Measurements from ENCODE around the gene HOTAIR. TPM values are rescaled to one million over a fixed set of nuclear protein-coding genes. Genes with fewer than 3 reads are reported as not detected.

Gene HOTAIR
- total RNA-seq, 2 donors from 2014 or later: not detected

DNA sequence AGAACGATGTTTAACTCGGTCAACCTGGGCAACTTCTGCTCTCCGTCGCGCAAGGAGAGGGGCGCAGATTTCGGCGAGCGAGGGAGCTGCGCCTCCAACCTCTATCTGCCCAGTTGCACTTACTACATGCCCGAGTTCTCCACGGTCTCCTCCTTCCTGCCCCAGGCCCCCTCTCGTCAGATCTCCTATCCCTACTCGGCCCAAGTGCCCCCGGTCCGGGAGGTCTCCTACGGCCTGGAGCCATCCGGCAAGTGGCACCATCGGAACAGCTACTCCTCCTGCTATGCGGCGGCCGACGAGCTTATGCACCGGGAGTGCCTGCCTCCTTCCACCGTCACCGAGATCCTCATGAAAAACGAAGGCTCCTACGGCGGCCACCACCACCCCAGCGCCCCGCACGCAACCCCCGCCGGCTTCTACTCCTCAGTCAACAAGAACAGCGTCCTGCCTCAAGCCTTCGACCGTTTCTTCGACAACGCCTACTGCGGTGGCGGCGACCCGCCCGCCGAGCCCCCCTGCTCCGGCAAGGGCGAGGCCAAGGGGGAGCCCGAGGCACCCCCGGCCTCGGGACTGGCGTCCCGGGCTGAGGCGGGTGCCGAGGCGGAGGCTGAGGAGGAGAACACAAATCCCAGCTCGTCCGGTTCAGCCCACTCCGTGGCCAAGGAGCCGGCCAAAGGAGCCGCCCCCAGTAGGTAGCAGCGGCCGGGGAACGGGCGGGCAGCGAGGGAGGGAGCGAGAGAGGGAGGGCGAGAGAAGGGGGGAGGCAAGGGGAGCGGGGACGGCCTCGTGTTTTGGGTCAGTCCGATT, 1.3 kb downstream of the HOTAIR start:
- Mint-ChIP-seq H3K36me3 (peaks cover 7 to 20% of the 10 kb centered on the region in 2 donors), H3K27ac (peak overlapping the region in 1 of 2 donors; percentile 88), H3K9me3 (peaks cover 0 to 5% of the 10 kb centered on the region in 2 donors)
- DNase-seq (ENCODE audit: low spot score in 2 of 2) (no peak), ATAC-seq (no peak)

DNA sequence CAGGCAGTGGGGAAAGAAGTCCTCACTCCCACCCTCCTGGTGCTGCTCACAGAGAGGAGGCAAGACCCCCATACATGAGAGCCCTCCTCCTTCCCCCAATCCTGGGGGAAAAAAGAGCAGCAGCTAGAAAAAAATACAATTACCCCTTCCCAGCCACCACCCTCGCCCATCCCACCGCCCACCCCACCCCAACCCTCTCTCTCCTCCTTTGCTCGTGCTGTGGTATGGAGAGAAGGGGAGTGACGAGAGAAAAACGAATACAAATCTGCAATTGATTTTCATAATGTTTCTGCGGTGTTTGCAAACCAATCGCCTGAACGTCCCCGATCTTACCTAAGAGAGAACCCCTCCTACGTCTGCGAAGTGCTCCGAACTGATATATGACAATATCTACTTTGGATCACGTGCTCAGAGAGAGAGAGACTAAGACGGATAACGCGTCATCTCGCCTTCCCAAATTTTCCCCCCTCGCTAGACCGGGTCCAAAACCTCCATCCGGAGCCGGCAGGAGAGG, 2.0 kb downstream of the HOTAIR start, which contains the start of gene HOXC11:
Gene HOXC11 (plus strand): TSS at position 405 of the 514 bp plus-strand sequence. CDS start 116 bp downstream, outside the sequence.
- peaks cover 7 to 20% of the 10 kb centered on the region in 2 donors for H3K36me3 Mint-ChIP-seq
- no peak for DNase-seq (ENCODE audit: low spot score in 2 of 2)
- no peak for ATAC-seq
- peak within 1 kb of the TSS in 1 of 2 donors; percentile 88 for H3K27ac Mint-ChIP-seq
- peaks cover 0 to 5% of the 10 kb centered on the region in 2 donors for H3K9me3 Mint-ChIP-seq

DNA sequence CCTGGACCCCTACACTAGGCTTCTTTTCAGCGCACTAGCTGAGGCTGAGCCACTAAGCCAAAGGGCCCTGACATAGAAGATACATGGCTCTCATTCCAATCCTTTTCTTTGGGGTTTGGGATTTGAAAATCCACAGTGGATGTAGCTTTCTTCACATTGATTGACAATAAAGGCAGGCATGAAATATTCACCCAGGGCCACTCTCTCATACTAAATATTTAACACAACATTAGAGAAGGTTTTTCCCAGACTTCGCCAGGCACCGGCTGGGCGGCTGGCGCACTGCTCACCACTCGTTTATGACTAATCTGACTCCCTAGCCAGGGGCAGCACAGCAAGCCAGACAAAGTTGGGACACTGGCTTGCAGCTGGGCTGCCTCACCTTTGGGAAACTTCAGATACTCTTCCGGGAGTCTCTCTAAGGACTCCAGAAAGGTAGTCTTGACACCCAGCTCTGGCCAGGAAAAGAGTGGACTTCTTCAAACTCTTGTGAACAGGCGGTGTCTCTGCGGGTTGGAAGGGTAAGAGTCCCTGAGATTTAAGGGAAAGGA, 2.5 kb downstream of the HOTAIR start:
- ATAC-seq (no peak), DNase-seq (ENCODE audit: low spot score in 2 of 2) (no peak)
- H3K9me3 Mint-ChIP-seq: peaks cover 0 to 5% of the 10 kb centered on the region in 2 donors
- peaks cover 7 to 20% of the 10 kb centered on the region in 2 donors for H3K36me3 Mint-ChIP-seq
- peak overlapping the region in 1 of 2 donors; percentile 36 for H3K27ac Mint-ChIP-seq

DNA sequence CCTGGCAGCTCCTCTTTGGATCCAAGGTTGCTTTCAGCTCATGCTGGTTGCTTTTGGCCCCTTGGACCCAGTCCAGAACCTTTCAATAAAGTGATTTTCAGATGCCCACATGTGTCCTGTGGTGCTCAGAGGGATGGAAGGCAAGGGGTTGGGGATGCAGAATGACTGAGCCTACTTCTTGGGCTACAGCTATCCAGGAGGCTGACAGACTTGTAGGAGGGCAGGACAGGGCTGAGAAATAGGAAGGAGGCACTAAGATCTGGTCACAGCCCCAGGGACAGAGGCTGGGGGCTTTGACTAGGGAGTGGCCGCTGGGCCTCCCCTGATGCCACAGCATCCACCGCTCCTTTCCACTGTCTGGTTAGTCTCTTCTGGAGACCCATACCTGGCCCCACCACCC, 3.1 kb downstream of the HOTAIR start:
- ATAC-seq (no peak), DNase-seq (ENCODE audit: low spot score in 2 of 2) (no peak)
- Mint-ChIP-seq H3K9me3 (peaks cover 0 to 5% of the 10 kb centered on the region in 2 donors), H3K27ac (no peak overlapping the region), H3K36me3 (peaks cover 7 to 20% of the 10 kb centered on the region in 2 donors)

DNA sequence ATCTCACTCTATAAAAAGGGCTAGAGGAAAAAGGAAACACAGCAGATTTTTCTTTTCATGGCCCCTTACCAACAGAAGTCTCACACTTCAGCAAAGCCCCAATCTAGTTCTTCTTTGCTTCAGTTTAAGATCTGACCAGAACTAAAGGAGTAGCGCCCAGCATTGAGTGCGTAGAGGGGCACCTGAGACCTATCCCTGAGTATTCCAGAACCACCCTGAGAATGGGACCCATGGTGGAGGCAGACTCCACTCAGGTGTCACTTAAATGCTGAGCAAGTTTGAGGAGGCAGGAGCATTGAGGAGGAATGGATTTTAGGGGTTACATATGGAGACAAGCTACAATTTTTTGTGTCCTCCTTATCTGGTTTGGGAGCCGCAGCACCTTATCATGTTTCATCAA, 3.6 kb downstream of the HOTAIR start:
- DNase-seq (ENCODE audit: low spot score in 2 of 2) (no peak), ATAC-seq (no peak)
- Mint-ChIP-seq H3K36me3 (peaks cover 7 to 20% of the 10 kb centered on the region in 2 donors), H3K27ac (no peak overlapping the region), H3K9me3 (peaks cover 0 to 5% of the 10 kb centered on the region in 2 donors)

DNA sequence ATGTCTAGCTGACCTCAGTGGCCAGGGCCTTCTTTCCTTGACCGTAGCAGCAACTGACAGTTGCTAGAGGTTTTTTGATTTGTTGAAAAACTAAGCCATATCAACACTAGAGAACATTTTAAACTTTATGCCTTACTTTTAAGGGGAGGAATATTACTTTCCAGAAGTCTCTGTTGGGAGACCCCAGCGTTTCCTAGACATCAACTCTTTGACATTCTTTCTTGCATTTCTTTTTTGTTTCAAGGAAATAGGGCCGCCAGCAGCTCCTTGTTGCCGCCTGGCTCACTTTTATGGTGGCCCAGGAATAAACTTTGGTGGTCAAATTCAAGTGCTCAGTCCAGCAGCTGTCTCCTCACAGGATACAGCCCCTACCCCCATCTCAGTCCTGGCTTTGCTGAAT, 4.3 kb downstream of the HOTAIR start:
- DNase-seq (ENCODE audit: low spot score in 2 of 2): no peak
- Mint-ChIP-seq H3K36me3 (peaks cover 7 to 20% of the 10 kb centered on the region in 2 donors), H3K9me3 (peaks cover 0 to 5% of the 10 kb centered on the region in 2 donors), H3K27ac (no peak overlapping the region)
- ATAC-seq: no peak

DNA sequence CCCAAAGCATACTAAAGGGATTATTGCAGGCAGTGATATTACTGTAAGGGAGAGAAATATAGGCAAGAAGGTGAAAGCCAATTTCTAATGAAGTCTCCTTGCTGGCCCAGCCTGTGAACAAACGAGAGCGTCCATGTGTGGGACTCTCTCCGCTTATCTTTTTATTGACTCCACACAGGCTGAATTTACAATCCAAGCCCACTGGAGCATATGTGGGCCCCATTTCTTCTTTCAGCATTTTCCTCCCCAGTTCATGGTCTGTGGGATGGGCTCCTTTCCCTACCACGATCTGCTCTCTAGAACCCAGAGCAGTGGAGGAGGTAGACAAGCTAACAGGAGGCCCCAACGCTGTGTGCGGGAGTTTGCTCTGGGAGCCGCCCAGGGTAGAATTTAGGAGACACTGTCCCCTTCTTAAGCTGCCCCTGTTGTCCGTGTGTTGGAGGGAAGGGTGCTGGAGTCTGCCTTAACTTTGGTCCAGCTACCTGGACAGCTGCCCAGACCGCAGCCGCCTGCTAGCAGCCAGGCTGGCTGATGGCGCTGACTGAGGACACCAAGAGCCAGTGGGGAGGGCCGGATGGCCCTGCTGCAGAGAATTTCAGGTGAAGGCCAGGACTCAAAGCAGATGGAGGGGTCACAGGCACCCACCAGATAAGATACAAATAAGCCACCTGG, 5.0 kb downstream of the HOTAIR start:
- H3K9me3 Mint-ChIP-seq: peaks cover 0 to 5% of the 10 kb centered on the region in 2 donors
- ATAC-seq: no peak
- DNase-seq (ENCODE audit: low spot score in 2 of 2): no peak
- peaks cover 7 to 20% of the 10 kb centered on the region in 2 donors for H3K36me3 Mint-ChIP-seq
- H3K27ac Mint-ChIP-seq: no peak overlapping the region

DNA sequence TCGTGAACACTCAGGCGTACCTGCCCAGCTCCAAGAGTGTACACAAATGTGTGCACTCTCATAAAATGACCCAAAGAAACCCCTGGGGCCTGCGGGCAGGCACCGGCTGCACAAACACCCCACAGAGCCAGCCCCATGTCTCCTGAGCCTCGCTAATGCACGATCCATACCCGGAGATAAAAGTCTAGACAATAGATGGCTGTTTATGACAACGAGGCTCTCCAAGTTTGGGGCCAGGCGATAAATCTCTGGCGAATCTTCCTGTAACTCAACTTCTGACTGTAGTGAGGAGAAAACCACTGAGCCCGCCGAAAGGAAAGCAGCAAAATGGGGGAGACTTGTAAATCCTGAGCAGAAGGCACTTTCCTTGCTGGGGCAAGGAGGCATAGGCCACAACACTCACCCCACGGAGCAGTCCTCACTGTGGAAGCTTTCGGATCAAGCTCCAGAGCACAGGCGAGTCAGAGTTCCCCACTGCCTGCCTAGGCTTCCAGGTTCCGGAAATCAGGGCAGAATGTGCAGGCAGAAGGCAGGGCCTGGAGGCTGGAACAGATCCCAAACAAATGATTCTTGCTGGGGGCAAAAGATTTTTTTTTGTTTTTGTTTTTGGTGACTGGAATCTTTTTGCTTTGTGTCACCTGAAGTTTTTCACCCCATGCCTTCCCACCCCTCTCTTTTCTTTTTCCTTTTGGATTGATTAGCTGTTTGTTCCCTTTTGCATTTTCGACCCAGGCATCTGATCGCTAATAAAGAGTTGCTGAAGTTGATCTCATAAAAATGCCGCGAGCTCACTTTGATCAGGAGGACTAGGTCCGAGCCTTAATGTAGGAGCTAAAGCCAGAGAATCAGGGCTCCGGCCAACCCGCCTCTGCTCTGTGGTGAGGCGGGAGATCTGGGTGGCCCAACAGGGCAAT, 6.3 kb downstream of the HOTAIR start:
- DNase-seq (ENCODE audit: low spot score in 2 of 2): no peak
- H3K27ac Mint-ChIP-seq: no peak overlapping the region
- H3K9me3 Mint-ChIP-seq: peaks cover 0 to 5% of the 10 kb centered on the region in 2 donors
- no peak for ATAC-seq
- peaks cover 7 to 19% of the 10 kb centered on the region in 2 donors for H3K36me3 Mint-ChIP-seq

DNA sequence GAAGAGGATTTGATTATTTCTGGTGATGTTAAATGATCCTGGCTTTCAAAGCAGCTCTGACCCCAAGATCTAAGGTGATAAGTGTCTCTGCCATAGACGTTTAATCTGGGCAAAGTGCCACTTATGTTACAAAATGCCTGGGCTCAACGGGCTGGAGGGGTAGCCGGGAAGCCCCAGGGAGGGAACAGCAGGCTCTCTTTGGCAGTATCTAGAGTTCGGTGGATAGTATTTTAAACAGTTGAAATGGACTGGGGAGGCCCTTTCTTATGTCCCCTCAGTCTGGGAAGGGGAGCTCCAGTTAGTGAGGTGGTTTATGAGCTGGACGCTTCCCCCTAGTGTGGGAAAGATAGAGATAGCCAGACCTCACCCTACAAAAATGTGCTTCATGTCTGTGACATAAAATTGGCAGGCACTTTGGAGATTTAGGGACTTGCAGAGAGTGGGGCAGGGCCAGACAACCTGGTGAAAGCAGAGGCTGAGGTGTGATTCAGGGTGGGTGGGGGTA, 7.3 kb downstream of the HOTAIR start:
- no peak for ATAC-seq
- no peak for DNase-seq (ENCODE audit: low spot score in 2 of 2)
- H3K9me3 Mint-ChIP-seq: no peaks in the 10 kb centered on the region
- H3K27ac Mint-ChIP-seq: no peak overlapping the region
- peaks cover 0 to 12% of the 10 kb centered on the region in 2 donors for H3K36me3 Mint-ChIP-seq

DNA sequence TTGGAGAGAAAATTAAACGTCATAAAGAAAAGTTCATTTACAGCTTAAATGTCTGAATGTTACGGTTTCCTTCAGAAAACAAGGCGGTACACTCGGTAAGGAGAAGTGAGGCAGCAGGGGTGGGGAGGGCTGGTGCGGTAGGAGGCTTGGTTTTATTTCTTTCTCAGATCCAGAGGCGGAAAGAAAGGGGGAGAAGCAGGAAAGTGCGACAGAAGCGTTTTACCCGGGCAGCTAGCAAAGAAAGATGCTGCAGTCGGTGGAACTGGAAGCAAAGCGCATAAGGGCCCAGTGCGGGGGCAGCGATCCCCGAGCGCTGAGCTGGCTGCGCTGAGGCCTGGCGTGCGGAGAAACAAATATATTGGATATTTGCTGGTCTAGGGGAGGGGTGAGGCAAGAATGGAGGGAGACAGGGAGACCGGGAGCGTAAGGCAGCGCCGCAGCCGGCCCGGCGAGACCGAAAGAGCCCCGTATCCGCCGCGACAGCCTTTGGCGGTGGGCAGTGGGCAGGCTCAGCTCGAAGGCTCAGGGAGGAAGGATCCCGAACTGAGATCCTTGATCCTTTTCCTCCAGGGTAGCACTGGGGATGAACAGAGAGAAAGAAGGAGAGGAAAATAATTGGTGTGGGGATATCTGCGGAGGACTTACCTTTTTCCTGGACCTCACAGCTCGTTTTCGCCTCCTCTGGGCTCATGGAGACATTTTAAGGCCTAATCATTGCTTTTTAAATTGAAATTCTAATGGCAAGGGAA, 8.2 kb downstream of the HOTAIR start:
- H3K36me3 Mint-ChIP-seq: peaks cover 0 to 11% of the 10 kb centered on the region in 2 donors
- DNase-seq (ENCODE audit: low spot score in 2 of 2) (no peak), ATAC-seq (no peak)
- H3K9me3 Mint-ChIP-seq: no peaks in the 10 kb centered on the region
- H3K27ac Mint-ChIP-seq: no peak overlapping the region

DNA sequence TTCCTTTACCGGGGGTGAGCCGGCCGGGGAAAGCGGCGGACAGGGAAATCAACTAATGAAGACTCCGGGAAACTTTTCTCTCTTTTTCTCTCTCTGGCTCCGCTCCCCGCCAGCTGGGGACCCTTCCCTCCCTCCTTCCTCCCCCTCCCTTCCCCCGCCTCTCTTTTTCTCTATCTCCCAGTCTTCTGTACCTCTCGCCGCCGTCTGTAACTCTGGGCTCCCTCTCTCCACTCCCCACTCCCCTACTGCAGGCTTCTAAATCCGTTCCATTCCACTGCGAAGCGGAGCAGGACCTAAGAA, 8.7 kb downstream of the HOTAIR start:
- Mint-ChIP-seq H3K36me3 (peaks cover 0 to 6% of the 10 kb centered on the region in 2 donors), H3K27ac (no peak overlapping the region), H3K9me3 (no peaks in the 10 kb centered on the region)
- ATAC-seq (no peak), DNase-seq (ENCODE audit: low spot score in 2 of 2) (no peak)

DNA sequence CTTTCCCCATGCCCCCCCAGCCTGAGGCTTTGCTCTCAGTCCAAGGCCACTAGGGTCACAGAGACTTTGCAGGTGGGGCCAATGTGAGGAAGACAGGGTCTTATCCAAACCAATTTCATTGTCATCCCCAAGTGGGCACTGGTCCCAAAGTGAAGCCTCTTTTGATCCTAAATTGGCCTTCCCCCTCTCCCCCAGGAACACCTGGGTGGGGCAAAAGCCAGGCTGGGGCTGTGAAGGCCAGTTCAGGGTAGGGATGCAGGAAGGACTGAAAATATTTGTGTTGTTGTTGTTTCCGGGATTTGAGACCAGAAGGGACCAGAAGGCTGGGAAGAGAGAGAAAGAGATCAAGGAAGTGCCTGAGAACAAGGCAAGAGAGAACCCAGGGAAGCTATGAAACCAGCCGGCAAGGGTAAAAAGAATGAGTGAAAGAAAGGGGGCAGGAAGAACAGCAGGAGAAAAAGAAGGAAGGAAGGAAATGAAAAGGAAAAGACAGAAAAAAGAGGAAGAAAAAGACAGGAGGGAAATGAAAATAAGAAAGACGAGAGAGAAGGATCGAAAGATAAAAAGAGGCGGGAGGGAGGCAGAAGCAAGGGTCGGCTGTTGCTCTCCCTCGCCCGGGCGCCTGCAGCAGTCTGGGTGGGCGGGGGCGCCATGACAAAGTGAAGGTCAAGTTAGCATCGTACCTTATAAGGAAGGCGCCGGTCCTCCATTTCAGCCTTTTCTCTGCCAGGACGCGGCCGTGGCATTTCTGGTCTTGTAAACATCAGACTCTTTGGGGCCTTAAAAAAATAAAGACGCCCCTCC, 9.3 kb downstream of the HOTAIR start:
- ATAC-seq (no peak), DNase-seq (ENCODE audit: low spot score in 2 of 2) (no peak)
- peaks cover 2 to 5% of the 10 kb centered on the region in 2 donors for H3K36me3 Mint-ChIP-seq
- H3K27ac Mint-ChIP-seq: no peak overlapping the region
- no peaks in the 10 kb centered on the region for H3K9me3 Mint-ChIP-seq

DNA sequence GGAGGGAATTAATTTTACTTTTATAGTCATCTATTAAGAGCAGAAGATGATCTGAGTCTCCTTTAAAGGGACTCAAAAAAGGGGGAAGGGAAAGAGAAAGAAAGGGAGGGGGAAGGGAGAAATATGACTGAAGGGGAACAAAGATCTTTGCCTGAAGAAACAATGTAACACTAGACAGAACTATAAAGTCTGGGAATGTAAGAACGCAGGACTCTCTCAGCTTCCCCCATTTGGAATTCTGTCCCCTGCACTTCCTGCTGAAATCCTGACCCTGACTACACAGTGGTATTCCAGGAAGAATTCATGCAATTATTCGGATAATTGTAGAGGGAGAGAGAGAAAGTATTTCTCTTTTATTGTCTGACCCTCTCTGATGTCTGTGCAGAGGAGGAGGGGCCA, 10.4 kb downstream of the HOTAIR start:
- H3K9me3 Mint-ChIP-seq: no peaks in the 10 kb centered on the region
- ATAC-seq (no peak), DNase-seq (ENCODE audit: low spot score in 2 of 2) (no peak)
- no peak overlapping the region for H3K27ac Mint-ChIP-seq
- H3K36me3 Mint-ChIP-seq: peaks cover 6 to 10% of the 10 kb centered on the region in 2 donors

DNA sequence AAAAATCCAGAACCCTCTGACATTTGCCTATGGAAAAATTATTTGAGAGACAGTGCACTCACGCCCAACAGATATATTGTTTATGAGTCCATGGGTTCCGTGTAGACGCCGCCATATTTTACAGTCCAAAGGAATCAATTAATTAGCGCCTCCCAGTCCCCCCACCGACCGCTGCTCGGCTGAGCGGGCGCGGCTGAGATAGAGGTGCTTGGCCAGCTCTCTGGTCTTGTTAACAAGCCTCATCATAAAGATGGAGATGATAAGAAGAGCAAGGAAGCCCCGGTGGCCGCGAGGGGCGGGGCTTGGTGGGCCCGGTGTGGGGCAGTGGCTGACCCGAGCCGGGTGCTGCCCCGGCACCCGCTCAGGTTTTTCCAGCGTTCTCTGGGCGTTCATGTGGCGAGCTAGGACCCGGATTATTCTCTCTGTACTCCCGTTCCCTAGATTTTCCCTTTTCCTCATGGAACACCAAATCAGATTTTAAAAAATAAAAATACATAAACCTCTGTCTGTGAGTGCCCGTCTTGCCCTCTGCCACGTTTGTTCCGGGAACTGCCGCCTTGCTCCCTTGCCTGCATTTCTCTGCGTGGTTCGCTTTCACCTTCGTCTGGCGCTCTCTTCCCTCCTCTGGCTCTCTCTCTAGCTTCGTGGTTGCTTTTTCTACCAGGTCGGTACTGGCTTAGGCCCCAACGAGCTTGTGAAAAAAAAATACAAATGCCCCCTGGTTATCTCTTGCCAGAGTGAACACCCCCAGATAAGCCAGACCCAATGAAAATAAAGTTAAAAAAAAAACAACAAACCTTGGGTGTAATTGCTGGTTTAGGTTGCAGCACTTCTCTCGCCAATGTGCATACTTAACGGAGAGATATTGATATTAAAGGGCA, 11.1 kb downstream of the HOTAIR start:
- H3K36me3 Mint-ChIP-seq: peaks cover 6 to 10% of the 10 kb centered on the region in 2 donors
- no peaks in the 10 kb centered on the region for H3K9me3 Mint-ChIP-seq
- ATAC-seq (no peak), DNase-seq (ENCODE audit: low spot score in 2 of 2) (no peak)
- H3K27ac Mint-ChIP-seq: no peak overlapping the region

All from activated naive CD4-positive, alpha-beta T cell treated with anti-CD3 and anti-CD28 coated beads, Interleukin-2, amount 50 U/mL, for 72 hours (primary cell).